Esophagus squamous epithelium (tissue), 4 donors: ENCODE results near the gene TSSK3.

Experiments used
- POLR2A ChIP-seq, 4 donors: fragments of 450-650 bp; IDR thresholded peaks; one replicate each; pipeline ENCODE4 v1.6.1; 2017; ENCODE audit warnings: antibody characterized with exemption in 4 of 4, mild to moderate bottlenecking in 4 of 4, moderate library complexity in 3 of 4
- TF ChIP-seq, protein P1 (sequence below), 6 experiments: fragments of 450-650 bp in 4 of 6; fragments of 200-600 bp in 2 of 6; sonication (generic) in 2 of 6; IDR thresholded peaks; one replicate each; pipeline ENCODE4 v1.5.1; 2016 to 2019; ENCODE audit warnings: antibody characterized with exemption in 6 of 6, mild to moderate bottlenecking in 4 of 6, moderate library complexity in 4 of 6

GRCh38 chr1:32365445-32365844, 3.1 kb downstream of the TSSK3 start:
- TF ChIP-seq POLR2A (IDR thresholded peaks at IDR 0.05) = no peak
- TF ChIP-seq, protein P1, sequence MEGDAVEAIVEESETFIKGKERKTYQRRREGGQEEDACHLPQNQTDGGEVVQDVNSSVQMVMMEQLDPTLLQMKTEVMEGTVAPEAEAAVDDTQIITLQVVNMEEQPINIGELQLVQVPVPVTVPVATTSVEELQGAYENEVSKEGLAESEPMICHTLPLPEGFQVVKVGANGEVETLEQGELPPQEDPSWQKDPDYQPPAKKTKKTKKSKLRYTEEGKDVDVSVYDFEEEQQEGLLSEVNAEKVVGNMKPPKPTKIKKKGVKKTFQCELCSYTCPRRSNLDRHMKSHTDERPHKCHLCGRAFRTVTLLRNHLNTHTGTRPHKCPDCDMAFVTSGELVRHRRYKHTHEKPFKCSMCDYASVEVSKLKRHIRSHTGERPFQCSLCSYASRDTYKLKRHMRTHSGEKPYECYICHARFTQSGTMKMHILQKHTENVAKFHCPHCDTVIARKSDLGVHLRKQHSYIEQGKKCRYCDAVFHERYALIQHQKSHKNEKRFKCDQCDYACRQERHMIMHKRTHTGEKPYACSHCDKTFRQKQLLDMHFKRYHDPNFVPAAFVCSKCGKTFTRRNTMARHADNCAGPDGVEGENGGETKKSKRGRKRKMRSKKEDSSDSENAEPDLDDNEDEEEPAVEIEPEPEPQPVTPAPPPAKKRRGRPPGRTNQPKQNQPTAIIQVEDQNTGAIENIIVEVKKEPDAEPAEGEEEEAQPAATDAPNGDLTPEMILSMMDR (IDR thresholded peaks at IDR 0.05) = no peak
